ENCODE results near the gene SNX33.

Gene SNX33

GRCh38 chr15:75620058-75620820 is 27.5 kb upstream of the SNX33 start:
- Histone ChIP-seq H3K9me3 (ENCODE audit: insufficient read depth, low read length, severe bottlenecking) (no peaks in the 10 kb centered on the region), H3K4me1 (ENCODE audit: insufficient read depth, low read length) (peaks cover 10% of the 10 kb centered on the region; the same call in 1 of the 2 replicates), H3K9ac (ENCODE audit: low read depth, low read length) (no peak overlapping the region), H3K36me3 (ENCODE audit: insufficient read depth, low read length) (peaks cover 47% of the 10 kb centered on the region), H2AFZ (ENCODE audit: low read depth, low read length) (no peak overlapping the region), H3K4me2 (ENCODE audit: insufficient read depth, low read length) (no peak overlapping the region), H3K79me2 (ENCODE audit: insufficient read depth, low read length) (peaks cover 6% of the 10 kb centered on the region), H3K4me3 (ENCODE audit: low read depth in 1 of 2, low read length in 2 of 2) (no peak overlapping the region), H3K27ac (ENCODE audit: low read length) (no peak overlapping the region), H3K27me3 (ENCODE audit: insufficient read depth, low read length, poor library complexity) (no peaks in the 10 kb centered on the region), H4K20me1 (ENCODE audit: insufficient read depth, low read length) (no peaks in the 10 kb centered on the region)
- DNase-seq (no peak), ATAC-seq (ENCODE audit: insufficient read depth, low read depth) (no peak)
- TF ChIP-seq EZH2 (IDR thresholded peaks at IDR 0.05; ENCODE audit: borderline replicate concordance, low read depth, low read length, severe bottlenecking) (no peak), CTCF (IDR thresholded peaks at IDR 0.05; ENCODE audit: borderline replicate concordance, extremely low read depth, low read length, poor library complexity, severe bottlenecking) (no peak)

DNA sequence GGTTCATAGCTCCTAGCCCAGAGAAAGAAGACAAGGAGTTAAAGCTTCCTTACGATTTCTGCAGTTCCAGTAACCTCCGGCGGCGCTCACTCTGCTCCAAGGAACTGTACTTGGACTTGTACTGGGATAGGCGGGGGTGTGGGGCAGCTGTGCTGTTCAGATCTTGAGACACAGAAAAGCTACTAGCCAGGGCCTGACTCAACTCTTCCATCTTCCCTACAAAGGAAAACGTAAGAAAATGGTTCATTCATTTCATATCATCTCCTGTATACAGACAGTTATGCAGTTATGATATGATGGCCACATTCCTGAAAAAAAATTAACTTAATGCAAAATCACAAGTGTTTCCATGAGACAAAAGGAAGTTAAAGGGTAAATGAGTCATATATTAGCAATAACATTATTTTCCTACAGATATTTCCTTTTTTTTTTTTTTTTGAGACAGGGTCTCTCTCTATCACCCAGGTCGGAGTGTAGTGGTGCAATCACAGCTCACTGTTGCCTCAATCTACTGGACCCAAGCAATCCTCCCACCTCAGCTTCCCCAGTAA is 26.8 kb upstream of the SNX33 start:
- no peak overlapping the region for H3K4me2 ChIP-seq (ENCODE audit: insufficient read depth, low read length)
- ATAC-seq (ENCODE audit: insufficient read depth, low read depth) = no peak
- H3K9me3 ChIP-seq (ENCODE audit: insufficient read depth, low read length, severe bottlenecking) = no peaks in the 10 kb centered on the region
- H3K27me3 ChIP-seq (ENCODE audit: insufficient read depth, low read length, poor library complexity) = no peaks in the 10 kb centered on the region
- H3K79me2 ChIP-seq (ENCODE audit: insufficient read depth, low read length) = peaks cover 8% of the 10 kb centered on the region
- no peak overlapping the region for H3K4me3 ChIP-seq (ENCODE audit: low read depth in 1 of 2, low read length in 2 of 2)
- TF ChIP-seq EZH2 (IDR thresholded peaks at IDR 0.05; ENCODE audit: borderline replicate concordance, low read depth, low read length, severe bottlenecking) (no peak), CTCF (IDR thresholded peaks at IDR 0.05; ENCODE audit: borderline replicate concordance, extremely low read depth, low read length, poor library complexity, severe bottlenecking) (no peak)
- H4K20me1 ChIP-seq (ENCODE audit: insufficient read depth, low read length) = no peaks in the 10 kb centered on the region
- H3K4me1 ChIP-seq (ENCODE audit: insufficient read depth, low read length) = peaks cover 10% of the 10 kb centered on the region; the same call in 1 of the 2 replicates
- H3K36me3 ChIP-seq (ENCODE audit: insufficient read depth, low read length) = peaks cover 45% of the 10 kb centered on the region
- no peak for DNase-seq
- H3K27ac ChIP-seq (ENCODE audit: low read length) = no peak overlapping the region
- no peak overlapping the region for H3K9ac ChIP-seq (ENCODE audit: low read depth, low read length)
- no peak overlapping the region for H2AFZ ChIP-seq (ENCODE audit: low read depth, low read length)

DNA sequence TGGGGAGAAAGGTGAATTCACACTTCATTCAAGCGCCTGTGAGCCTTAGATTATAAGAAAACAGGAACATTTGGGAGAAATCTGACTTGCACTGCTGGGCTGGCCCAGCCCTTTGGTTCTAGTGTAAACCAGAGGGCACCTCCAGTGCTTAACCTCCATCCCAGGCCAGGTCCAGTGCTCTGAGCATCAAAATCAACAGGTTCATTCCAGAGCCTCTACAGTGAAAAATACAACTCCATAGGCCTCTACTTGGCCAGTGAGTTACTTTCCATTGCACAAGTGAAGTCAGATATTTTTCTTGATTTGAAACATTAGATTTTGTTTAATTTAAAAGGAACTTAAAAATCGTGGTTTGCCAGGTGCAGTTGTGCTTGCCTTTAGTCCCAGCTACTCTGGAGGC is 25.2 kb upstream of the SNX33 start:
- peaks cover 31% of the 10 kb centered on the region for H3K36me3 ChIP-seq (ENCODE audit: insufficient read depth, low read length)
- H3K9ac ChIP-seq (ENCODE audit: low read depth, low read length) = no peak overlapping the region
- H3K4me2 ChIP-seq (ENCODE audit: insufficient read depth, low read length) = no peak overlapping the region
- H3K27me3 ChIP-seq (ENCODE audit: insufficient read depth, low read length, poor library complexity) = no peaks in the 10 kb centered on the region
- DNase-seq (no peak), ATAC-seq (ENCODE audit: insufficient read depth, low read depth) (no peak)
- H3K9me3 ChIP-seq (ENCODE audit: insufficient read depth, low read length, severe bottlenecking) = no peaks in the 10 kb centered on the region
- H3K4me1 ChIP-seq (ENCODE audit: insufficient read depth, low read length) = peaks cover 22% of the 10 kb centered on the region
- H4K20me1 ChIP-seq (ENCODE audit: insufficient read depth, low read length) = no peaks in the 10 kb centered on the region
- no peak overlapping the region for H2AFZ ChIP-seq (ENCODE audit: low read depth, low read length)
- H3K79me2 ChIP-seq (ENCODE audit: insufficient read depth, low read length) = peaks cover 8% of the 10 kb centered on the region
- no peak for TF ChIP-seq CTCF (IDR thresholded peaks at IDR 0.05; ENCODE audit: borderline replicate concordance, extremely low read depth, low read length, poor library complexity, severe bottlenecking)
- TF ChIP-seq EZH2 (IDR thresholded peaks at IDR 0.05; ENCODE audit: borderline replicate concordance, low read depth, low read length, severe bottlenecking) = no peak
- no peak overlapping the region for H3K27ac ChIP-seq (ENCODE audit: low read length)
- no peak overlapping the region for H3K4me3 ChIP-seq (ENCODE audit: low read depth in 1 of 2, low read length in 2 of 2)
